Measurements from ENCODE around the gene PKD1.

- no peak for TF ChIP-seq CTCF (IDR thresholded peaks at IDR 0.05)
- TF ChIP-seq POLR2A (IDR thresholded peaks at IDR 0.05) = no peak
Observed at GRCh38 chr16:2062801-2063200, 72.9 kb downstream of the PKD1 start.
